GM18502 (cell line): ENCODE results near the gene FLNC.

Experiments used
- ATAC-seq: cut with Tn5 transposase; IDR thresholded peaks from one replicate; pipeline ENCODE4 v1.9.1; 2021; ENCODE audit warnings: mild to moderate bottlenecking; ENCODE audit not compliant: unreplicated experiment, poor library complexity

FLNC gene

DNA sequence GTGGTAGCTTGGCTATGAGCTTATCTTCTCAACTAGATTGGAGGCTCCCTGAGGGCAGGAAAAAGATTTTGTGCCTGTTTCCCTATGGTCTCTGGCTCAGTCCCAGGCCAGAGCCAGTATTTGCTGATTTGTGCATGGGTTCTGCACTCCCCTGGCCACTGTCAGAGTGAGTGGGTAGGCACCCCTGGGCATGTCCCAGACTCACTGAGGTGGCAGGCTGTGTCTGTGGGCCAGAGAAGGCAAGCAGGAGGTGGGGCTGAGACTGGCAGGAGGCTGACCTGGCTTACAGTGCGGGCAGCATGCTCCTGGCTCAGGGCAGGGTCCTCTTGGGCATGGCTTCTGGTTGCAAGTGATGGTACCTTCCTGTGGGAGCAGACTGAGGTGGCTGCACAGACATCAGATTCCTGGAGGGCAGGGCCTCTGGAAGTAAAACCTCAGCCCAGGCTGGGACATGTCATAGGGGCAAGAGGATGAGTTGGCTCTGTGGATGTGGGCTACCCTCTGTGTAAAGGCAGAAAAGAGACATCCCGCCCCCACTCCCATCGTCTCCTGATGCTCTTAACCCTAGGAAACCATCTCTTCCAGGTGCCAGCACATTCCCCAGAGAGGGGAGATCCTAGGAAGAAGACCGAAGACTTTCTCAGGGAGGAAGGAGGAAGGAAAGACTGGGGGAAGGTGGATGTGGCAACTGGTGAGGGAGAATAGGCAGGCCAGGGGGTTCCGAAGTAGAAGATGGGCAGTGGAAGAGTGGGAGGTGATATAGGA is 76.0 kb downstream of the FLNC start:
- no peak for ATAC-seq

DNA sequence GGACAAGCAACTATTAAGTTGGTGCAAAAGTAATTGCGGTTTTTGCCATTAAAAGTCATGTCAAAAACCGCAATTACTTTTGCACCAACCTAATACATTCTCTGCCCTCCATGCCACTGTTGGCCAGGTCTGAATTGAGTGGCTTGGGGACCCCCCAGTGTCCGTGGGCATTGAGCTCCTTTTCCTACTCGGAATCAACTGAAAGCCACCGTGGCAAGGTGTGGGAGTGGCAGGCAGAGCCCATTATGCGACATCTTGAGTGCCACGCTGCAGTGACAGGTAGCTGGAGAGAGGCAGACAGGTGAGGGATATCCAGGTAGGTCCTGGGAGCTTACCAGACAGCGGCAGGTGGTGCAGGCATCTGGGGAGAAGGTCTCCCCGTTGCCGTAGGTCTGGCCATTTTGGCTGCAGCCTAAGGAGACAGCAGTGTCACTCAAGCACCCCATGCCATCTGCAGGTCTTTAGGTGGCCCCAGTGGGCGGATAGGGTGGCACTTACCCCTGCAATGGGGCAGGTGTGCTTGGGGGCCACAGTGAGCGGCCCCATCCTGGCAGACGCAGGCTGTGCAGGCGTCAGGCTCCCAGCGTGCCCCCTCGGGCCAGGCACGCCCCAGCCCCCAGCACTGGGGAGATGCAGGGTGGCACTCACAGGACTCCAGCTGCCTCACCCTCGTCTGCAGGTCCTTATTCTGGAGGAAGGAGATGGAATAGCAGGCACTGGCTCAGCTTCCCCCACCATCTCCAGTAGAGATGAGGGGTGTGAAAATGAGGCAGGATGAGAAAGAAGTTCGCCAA is 76.8 kb downstream of the FLNC start:
- ATAC-seq = no peak
